SJCRH30 (cell line): Measurements from ENCODE around the gene WWOX. TPM values are rescaled to one million over a fixed set of nuclear protein-coding genes. Genes with fewer than 3 reads are reported as not detected.

Source experiments
- DNase-seq, 2 experiments: peaks; one replicate each; pipeline ENCODE4 v3.0.0-alpha.2; 2015 to 2020
- H3K27ac ChIP-seq: fragments of 250-450 bp; sonication (Bioruptor Pico); 2 replicates; pipeline ENCODE4 v1.5.1; 2020; ENCODE audit warnings: mild to moderate bottlenecking, moderate library complexity
- H3K27me3 ChIP-seq: fragments of 250-450 bp; sonication (Bioruptor Pico); 2 replicates; pipeline ENCODE4 v1.5.1; 2020; ENCODE audit warnings: mild to moderate bottlenecking, moderate library complexity
- H3K36me3 ChIP-seq: fragments of 250-450 bp; sonication (Bioruptor Pico); 2 replicates; pipeline ENCODE4 v1.5.1; 2020; ENCODE audit warnings: mild to moderate bottlenecking, moderate library complexity
- H3K4me1 ChIP-seq: fragments of 250-450 bp; sonication (Bioruptor Pico); 2 replicates; pipeline ENCODE4 v1.5.1; 2020; ENCODE audit warnings: mild to moderate bottlenecking, moderate library complexity
- H3K4me3 ChIP-seq: fragments of 250-450 bp; sonication (Bioruptor Pico); 2 replicates; pipeline ENCODE4 v1.5.1; 2020; ENCODE audit warnings: mild to moderate bottlenecking, moderate library complexity
- H3K9me3 ChIP-seq: fragments of 250-450 bp; sonication (Bioruptor Pico); replicated peaks from 2 replicates; pipeline ENCODE4 v1.5.1; 2020; ENCODE audit warnings: mild to moderate bottlenecking, moderate library complexity
- total RNA-seq: library from RNA; depleted of rRNA; stranded (reverse); fragments of >200 nt; shearing (Covaris generic); gene quantifications from 2 replicates; pipeline ENCODE4 v1.2.3, GENCODE V29; 2014

WWOX gene
- total RNA-seq, 1 experiment from 2014 or later: 16.4 TPM

- Histone ChIP-seq H3K4me3 (no peak overlapping the region), H3K4me1 (peaks cover 4% of the 10 kb centered on the region), H3K27me3 (no peaks in the 10 kb centered on the region), H3K36me3 (no peaks in the 10 kb centered on the region), H3K9me3 (no peaks in the 10 kb centered on the region; the same call in 1 of the 2 replicates), H3K27ac (no peak overlapping the region)
- DNase-seq: no peak
These were observed 530.6 kb downstream of the WWOX start for GRCh38 chr16:78630102-78630501.

GRCh38 chr16:78633551-78633950, 534.1 kb downstream of the WWOX start:
- Histone ChIP-seq H3K27ac (no peak overlapping the region), H3K9me3 (no peaks in the 10 kb centered on the region; the same call in 1 of the 2 replicates), H3K36me3 (no peaks in the 10 kb centered on the region), H3K4me1 (peaks cover under 1% of the 10 kb centered on the region), H3K27me3 (no peaks in the 10 kb centered on the region), H3K4me3 (no peak overlapping the region)
- no peak for DNase-seq

DNA sequence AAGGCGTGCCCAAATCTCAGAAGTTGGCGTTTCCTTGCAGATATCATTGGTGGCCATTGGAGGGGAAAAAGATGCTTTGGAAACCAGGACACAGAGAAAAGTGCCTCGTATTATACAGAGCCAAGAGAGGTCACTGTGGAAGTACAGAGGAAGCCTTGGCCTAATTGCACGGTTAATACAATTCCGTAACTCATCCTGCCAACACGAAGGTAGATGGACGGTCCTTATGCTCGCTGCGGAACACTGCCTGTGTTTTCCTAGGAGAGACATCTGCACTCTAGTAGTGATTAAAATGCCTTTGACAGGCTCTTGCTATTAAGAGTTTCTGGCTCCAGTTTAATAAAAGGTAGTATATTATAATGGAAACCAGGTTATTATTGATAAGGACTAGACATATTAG, 536.4 kb downstream of the WWOX start:
- H3K36me3 ChIP-seq: no peaks in the 10 kb centered on the region
- no peak overlapping the region for H3K4me3 ChIP-seq
- no peaks in the 10 kb centered on the region for H3K9me3 ChIP-seq
- H3K27ac ChIP-seq: no peak overlapping the region
- H3K27me3 ChIP-seq: no peaks in the 10 kb centered on the region
- DNase-seq: no peak
- H3K4me1 ChIP-seq: 0 out of 2 replicates have a peak, but pooled peaks cover 4% of the 10 kb centered on the region

GRCh38 chr16:78638371-78638770, 538.9 kb downstream of the WWOX start:
- DNase-seq: no peak
- Histone ChIP-seq H3K27me3 (no peaks in the 10 kb centered on the region), H3K4me3 (no peak overlapping the region), H3K4me1 (0 out of 2 replicates have a peak, but pooled peaks cover 7% of the 10 kb centered on the region), H3K36me3 (no peaks in the 10 kb centered on the region), H3K27ac (no peak overlapping the region), H3K9me3 (no peaks in the 10 kb centered on the region)

GRCh38 chr16:78639775-78640174, 540.3 kb downstream of the WWOX start:
- Histone ChIP-seq H3K4me3 (no peak overlapping the region), H3K4me1 (0 out of 2 replicates have a peak, but pooled peaks cover 7% of the 10 kb centered on the region), H3K27me3 (no peaks in the 10 kb centered on the region), H3K9me3 (no peaks in the 10 kb centered on the region), H3K36me3 (no peaks in the 10 kb centered on the region), H3K27ac (no peak overlapping the region; the same call in 1 of the 2 replicates)
- DNase-seq: peak in 1 of 2 experiments; percentile 39

- H3K4me3 ChIP-seq: peak overlapping the region; percentile 30
- H3K4me1 ChIP-seq: peaks cover 12% of the 10 kb centered on the region; the same call in 1 of the 2 replicates
- DNase-seq: peak; percentile 47 to 80
- no peaks in the 10 kb centered on the region for H3K27me3 ChIP-seq
- no peaks in the 10 kb centered on the region for H3K36me3 ChIP-seq
- peak overlapping the region; percentile 70 for H3K27ac ChIP-seq
- H3K9me3 ChIP-seq: no peaks in the 10 kb centered on the region
These were observed 541.4 kb downstream of the WWOX start for GRCh38 chr16:78640886-78641285.

DNA sequence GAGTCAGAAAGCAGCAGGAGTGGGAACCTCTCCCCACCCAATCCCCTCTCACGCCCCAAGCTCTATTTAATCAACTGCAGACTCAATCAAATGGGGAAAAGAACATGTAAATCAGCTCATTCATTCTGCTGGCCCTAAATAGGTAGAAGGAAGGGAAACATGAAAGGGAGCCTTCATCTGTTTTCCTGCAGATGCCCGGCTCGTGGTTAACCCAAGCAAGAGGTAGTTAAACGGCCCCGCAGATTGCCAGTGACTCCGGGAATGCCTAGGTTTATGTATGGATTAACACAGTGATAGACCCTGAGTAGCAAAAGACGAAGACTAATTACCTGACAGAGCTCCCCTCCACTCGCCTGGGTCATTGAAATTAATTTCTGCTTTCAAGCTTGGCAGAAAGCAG, 542.0 kb downstream of the WWOX start:
- Histone ChIP-seq H3K9me3 (no peaks in the 10 kb centered on the region), H3K4me1 (peaks cover 12% of the 10 kb centered on the region; the same call in 1 of the 2 replicates), H3K4me3 (peak overlapping the region; percentile 30), H3K27ac (peak overlapping the region; percentile 70), H3K36me3 (no peaks in the 10 kb centered on the region), H3K27me3 (no peaks in the 10 kb centered on the region)
- DNase-seq: peak; percentile 26 to 64

DNA sequence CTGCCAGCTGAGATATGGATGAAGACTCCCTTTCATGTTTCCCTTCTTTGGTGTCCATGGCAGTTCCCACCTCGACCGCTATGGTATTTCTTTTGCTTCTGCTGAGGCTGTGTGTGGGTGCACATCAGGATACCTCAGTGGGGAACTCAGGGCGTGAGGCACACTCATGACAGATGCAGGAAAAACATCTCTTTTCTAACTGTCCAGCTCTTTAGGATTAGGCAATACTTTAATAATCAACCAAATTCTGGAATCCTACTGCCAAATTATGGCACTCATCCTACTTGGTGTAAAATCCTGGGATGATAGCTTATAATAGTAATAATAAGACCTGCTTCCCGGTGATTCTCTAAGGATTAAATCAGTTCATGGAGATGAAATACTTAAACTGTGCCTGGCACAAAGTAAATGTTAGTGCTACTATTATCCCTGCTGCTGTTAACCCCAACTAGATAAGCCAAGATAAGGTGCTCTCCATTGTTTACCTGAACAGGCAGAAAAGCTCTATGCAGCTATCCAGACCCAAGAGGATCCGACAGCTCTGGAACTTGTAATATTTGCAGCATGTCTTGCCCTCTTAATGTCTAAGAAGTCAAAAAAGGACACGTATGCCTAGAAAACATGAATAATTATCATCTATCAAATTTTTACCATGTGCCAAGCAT, 543.3 kb downstream of the WWOX start:
- no peak for DNase-seq
- peaks cover 12% of the 10 kb centered on the region; the same call in 1 of the 2 replicates for H3K4me1 ChIP-seq
- no peak overlapping the region for H3K4me3 ChIP-seq
- no peaks in the 10 kb centered on the region for H3K36me3 ChIP-seq
- no peaks in the 10 kb centered on the region for H3K27me3 ChIP-seq
- H3K9me3 ChIP-seq: no peaks in the 10 kb centered on the region
- no peak overlapping the region for H3K27ac ChIP-seq

DNA sequence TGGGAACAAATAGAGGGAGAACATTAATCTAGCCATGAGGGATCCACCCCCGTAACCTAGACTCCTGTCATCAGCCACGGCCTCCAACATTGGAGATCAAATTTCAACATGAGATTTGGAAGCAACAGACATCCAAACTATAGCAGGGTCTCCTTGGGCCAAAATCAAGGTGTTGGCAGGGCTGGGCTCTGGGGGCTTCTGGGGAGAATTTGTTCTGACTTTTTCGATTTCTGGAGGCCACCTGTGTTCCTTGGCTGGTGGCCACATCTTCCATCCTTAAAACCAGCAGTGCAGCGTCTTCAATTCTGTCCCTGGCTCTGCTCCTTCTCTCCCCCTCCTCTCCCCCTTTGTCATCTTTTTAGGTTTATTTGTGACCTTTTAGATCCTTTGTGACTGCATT, 546.2 kb downstream of the WWOX start:
- Histone ChIP-seq H3K36me3 (no peaks in the 10 kb centered on the region), H3K27me3 (no peaks in the 10 kb centered on the region), H3K27ac (no peak overlapping the region), H3K4me3 (no peak overlapping the region), H3K9me3 (no peaks in the 10 kb centered on the region), H3K4me1 (peaks cover 9% of the 10 kb centered on the region; the same call in 1 of the 2 replicates)
- peak in 1 of 2 experiments; percentile 9 for DNase-seq

- DNase-seq: no peak
- Histone ChIP-seq H3K36me3 (no peaks in the 10 kb centered on the region), H3K27me3 (no peaks in the 10 kb centered on the region)
These were observed 547.6 kb downstream of the WWOX start for GRCh38 chr16:78647019-78647418.

GRCh38 chr16:78647491-78647890, 548.0 kb downstream of the WWOX start:
- no peak for DNase-seq
- no peak overlapping the region for H3K27ac ChIP-seq
- no peaks in the 10 kb centered on the region for H3K9me3 ChIP-seq
- H3K27me3 ChIP-seq: no peaks in the 10 kb centered on the region
- H3K4me3 ChIP-seq: no peak overlapping the region
- H3K4me1 ChIP-seq: peaks cover 5% of the 10 kb centered on the region; the same call in 1 of the 2 replicates
- no peaks in the 10 kb centered on the region for H3K36me3 ChIP-seq

More at GRCh38 chr16:78647019-78647418, 547.6 kb downstream of the WWOX start:
- Histone ChIP-seq H3K4me1 (peaks cover 5% of the 10 kb centered on the region; the same call in 1 of the 2 replicates), H3K9me3 (no peaks in the 10 kb centered on the region), H3K4me3 (no peak overlapping the region), H3K27ac (no peak overlapping the region)

- H3K9me3 ChIP-seq: no peaks in the 10 kb centered on the region
- no peak overlapping the region for H3K27ac ChIP-seq
- peaks cover 5% of the 10 kb centered on the region; the same call in 1 of the 2 replicates for H3K4me1 ChIP-seq
- no peaks in the 10 kb centered on the region for H3K36me3 ChIP-seq
- H3K4me3 ChIP-seq: no peak overlapping the region
- peak in 1 of 2 experiments; percentile 9 for DNase-seq
- H3K27me3 ChIP-seq: no peaks in the 10 kb centered on the region
These were observed 549.1 kb downstream of the WWOX start for GRCh38 chr16:78648517-78648916.

DNA sequence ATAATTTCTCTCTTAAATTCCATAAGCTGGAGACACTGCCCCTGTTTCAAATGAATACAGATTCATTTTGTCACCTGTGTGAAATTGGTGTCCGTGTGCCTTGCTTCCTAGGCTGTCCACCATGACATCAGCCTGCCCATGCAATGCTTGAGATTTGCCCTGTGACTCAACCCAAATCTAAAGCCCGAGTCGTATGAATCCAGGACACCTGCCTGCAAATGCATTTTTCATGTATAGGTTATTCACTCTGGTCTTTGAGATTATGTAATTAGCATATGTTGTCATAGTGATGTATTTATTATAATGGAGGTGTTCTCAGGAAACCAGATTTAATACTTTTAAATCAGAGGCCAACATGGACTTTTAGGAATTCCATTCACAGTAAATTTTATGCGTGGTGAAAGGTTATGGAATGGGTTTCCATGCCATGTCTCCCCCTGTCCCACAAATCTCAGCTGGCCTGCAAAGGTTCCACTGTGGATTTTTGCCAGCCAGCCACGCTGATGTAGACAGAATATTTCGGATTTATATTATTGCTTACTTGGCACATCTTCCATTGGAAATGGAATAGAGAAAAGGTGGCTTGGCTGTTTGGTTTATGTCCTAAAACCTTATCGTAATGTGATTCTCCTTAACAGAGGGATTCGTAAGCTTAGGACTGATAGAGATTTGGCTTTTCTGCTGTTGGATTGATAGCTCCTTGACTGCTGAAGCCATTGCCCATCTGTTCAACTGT, 551.1 kb downstream of the WWOX start:
- Histone ChIP-seq H3K4me1 (peaks cover under 1% of the 10 kb centered on the region; the same call in 1 of the 2 replicates), H3K27ac (no peak overlapping the region), H3K9me3 (no peaks in the 10 kb centered on the region), H3K27me3 (no peaks in the 10 kb centered on the region), H3K36me3 (no peaks in the 10 kb centered on the region), H3K4me3 (no peak overlapping the region)
- DNase-seq: no peak

DNA sequence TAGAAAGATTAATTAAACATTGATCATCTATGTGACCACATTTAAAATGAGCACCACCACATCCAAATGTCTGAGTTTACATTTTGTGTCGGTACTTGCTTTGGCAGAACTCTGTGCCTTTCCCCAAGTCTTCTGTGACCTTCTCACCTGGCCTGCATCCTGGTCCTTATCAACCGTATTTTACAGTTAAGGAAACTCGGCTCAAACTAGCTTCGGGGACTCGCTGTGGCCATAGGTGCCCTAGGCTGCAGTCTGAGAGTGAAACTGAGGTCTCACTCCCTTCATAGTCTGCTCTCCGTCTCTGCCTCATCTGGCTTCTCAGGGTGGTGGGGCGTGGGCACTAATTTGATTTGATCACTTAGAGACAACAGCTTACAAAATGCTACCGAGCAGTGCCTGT, 555.5 kb downstream of the WWOX start:
- Histone ChIP-seq H3K9me3 (no peaks in the 10 kb centered on the region), H3K27ac (no peak overlapping the region), H3K4me3 (no peak overlapping the region), H3K4me1 (no peaks in the 10 kb centered on the region), H3K36me3 (no peaks in the 10 kb centered on the region), H3K27me3 (no peaks in the 10 kb centered on the region)
- DNase-seq: no peak
